ENCODE data around the gene MED15.

DNA sequence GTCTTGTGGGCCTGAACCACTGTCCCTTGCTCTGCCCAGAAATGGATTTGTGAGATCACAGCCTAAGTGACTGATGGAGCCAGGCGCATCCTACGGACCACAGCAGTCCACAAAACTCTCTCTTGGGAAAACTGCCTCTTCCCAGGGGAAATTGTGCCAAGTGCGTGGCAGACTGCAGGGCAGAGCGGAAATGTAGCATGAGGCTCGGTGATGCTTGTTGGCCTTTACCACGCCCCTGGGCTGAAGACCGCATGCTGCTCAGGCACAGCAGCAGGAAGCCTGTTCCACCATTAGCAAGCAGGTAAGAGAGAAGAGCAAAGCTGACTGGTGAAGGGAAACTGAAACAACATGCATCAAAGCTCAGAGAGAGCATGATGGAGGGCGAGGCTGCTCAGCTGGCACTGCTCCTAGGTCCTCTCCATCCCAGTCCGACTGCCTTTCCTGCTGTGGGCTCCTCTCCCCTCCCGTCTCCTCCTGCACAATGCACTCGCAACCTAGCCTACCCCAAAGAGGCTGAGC lies 43.3 kb upstream of the MED15 start:
- TF ChIP-seq, protein P1, sequence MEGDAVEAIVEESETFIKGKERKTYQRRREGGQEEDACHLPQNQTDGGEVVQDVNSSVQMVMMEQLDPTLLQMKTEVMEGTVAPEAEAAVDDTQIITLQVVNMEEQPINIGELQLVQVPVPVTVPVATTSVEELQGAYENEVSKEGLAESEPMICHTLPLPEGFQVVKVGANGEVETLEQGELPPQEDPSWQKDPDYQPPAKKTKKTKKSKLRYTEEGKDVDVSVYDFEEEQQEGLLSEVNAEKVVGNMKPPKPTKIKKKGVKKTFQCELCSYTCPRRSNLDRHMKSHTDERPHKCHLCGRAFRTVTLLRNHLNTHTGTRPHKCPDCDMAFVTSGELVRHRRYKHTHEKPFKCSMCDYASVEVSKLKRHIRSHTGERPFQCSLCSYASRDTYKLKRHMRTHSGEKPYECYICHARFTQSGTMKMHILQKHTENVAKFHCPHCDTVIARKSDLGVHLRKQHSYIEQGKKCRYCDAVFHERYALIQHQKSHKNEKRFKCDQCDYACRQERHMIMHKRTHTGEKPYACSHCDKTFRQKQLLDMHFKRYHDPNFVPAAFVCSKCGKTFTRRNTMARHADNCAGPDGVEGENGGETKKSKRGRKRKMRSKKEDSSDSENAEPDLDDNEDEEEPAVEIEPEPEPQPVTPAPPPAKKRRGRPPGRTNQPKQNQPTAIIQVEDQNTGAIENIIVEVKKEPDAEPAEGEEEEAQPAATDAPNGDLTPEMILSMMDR (conservative IDR thresholded peaks at IDR 0.05; ENCODE audit: low read length) = no peak
- TF ChIP-seq EZH2phosphoT487 (IDR thresholded peaks at IDR 0.05; ENCODE audit: borderline replicate concordance) = no peak
